Fibroblast of villous mesenchyme (primary cell): ENCODE data around the gene NTM. TPM values are rescaled to one million over a fixed set of nuclear protein-coding genes. Genes with fewer than 3 reads are reported as not detected.

Experiments used
- DNase-seq: peaks from one replicate; pipeline ENCODE4 v3.0.0-alpha.2; 2010; ENCODE audit warnings: low read depth
- H3K4me3 ChIP-seq: 2 replicates; pipeline ENCODE4 v1.5.1; 2011; ENCODE audit warnings: low read depth, mild to moderate bottlenecking, low read length
- CTCF ChIP-seq: IDR thresholded peaks from 2 replicates; pipeline ENCODE4 v1.5.1; 2012; ENCODE audit warnings: low read depth, mild to moderate bottlenecking, low read length; ENCODE audit not compliant: insufficient read depth
- total RNA-seq: library from RNA; depleted of rRNA; stranded (reverse); fragments of >200 nt; gene quantifications from 2 replicates; pipeline ENCODE4 v1.2.3, GENCODE V29; 2012

NTM gene
- total RNA-seq, 1 donor, result 7.3 TPM

- no peak for DNase-seq
- H3K4me3 ChIP-seq, result no peak overlapping the region
- no peak for TF ChIP-seq CTCF
Observed at GRCh38 chr11:131875611-131876010, 505.2 kb downstream of the NTM start.

- H3K4me3 ChIP-seq, result no peak overlapping the region
- DNase-seq, result no peak
- no peak for TF ChIP-seq CTCF
Observed at GRCh38 chr11:131877246-131877942, 507.0 kb downstream of the NTM start.

GRCh38 chr11:131880316-131880715, 509.9 kb downstream of the NTM start:
- TF ChIP-seq CTCF, result no peak
- DNase-seq, result peak; percentile 14
- H3K4me3 ChIP-seq, result no peak overlapping the region

- TF ChIP-seq CTCF, result no peak
Observed at GRCh38 chr11:131880976-131881375, 510.6 kb downstream of the NTM start.

GRCh38 chr11:131883332-131883731, 512.9 kb downstream of the NTM start:
- no peak for DNase-seq
- H3K4me3 ChIP-seq, result no peak overlapping the region
- no peak for TF ChIP-seq CTCF

More at GRCh38 chr11:131880976-131881375, 510.6 kb downstream of the NTM start:
- no peak overlapping the region for H3K4me3 ChIP-seq
- DNase-seq, result no peak

- DNase-seq, result peak; percentile 16
- TF ChIP-seq CTCF, result no peak
- H3K4me3 ChIP-seq, result no peak overlapping the region
Observed at GRCh38 chr11:131884461-131885073, 514.2 kb downstream of the NTM start.
